ENCODE results near the gene SLC39A8. TPM values are rescaled to one million over a fixed set of nuclear protein-coding genes. Genes with fewer than 3 reads are reported as not detected.
"Not testable (repeated sequence)": the region's sequence is repeated elsewhere in the genome, so short reads cannot be mapped to it uniquely, and the experiment has no call there.

SLC39A8 gene
- 10 to 100 TPM; 84.1 to 87.8 TPM for total RNA-seq

GRCh38 chr4:102344954-102345794 is at the start of gene SLC39A8:
Gene SLC39A8 (minus strand): TSS chr4:102345482. CDS start chr4:102344662, 820 bp downstream.
- ChIA-PET POLR2A (interaction anchor here (0.6 to 1.0 kb wide), 7 partner anchors 37 to 674 kb away, joined by 3 to 4 read pairs (median 3); partner anchors contain the start of genes CISD2 and MANBA), CTCF (interaction anchor here (0.7 to 1.9 kb wide), 4 partner anchors 30 to 85 kb away, joined by 3 to 13 read pairs (median 3); no protein-coding TSS in a partner anchor)

GRCh38 chr4:102392033-102392744 is 46.9 kb upstream of the SLC39A8 start:
- ChIA-PET CTCF (interaction anchor here (0.6 to 1.0 kb wide), 2 partner anchors 47 to 134 kb away, joined by 3 read pairs; no protein-coding TSS in a partner anchor), POLR2A (no interaction called here)

GRCh38 chr4:102390438-102390837 is 45.2 kb upstream of the SLC39A8 start:
- ChIA-PET POLR2A (interaction anchor here (0.8 to 0.9 kb wide), 3 partner anchors 21 to 45 kb away, joined by 3 read pairs; partner anchors contain the start of gene SLC39A8), CTCF (interaction anchor here (0.7 kb wide), 1 partner anchor 44 kb away, joined by 3 read pairs; no protein-coding TSS in a partner anchor)

- POLR2A ChIA-PET: no interaction called here
- CTCF ChIA-PET: no interaction called here
Measured at GRCh38 chr4:102388611-102389010, 43.3 kb upstream of the SLC39A8 start.

- POLR2A ChIA-PET: no interaction called here
Measured at GRCh38 chr4:102387552-102388150, 42.4 kb upstream of the SLC39A8 start.

GRCh38 chr4:102386966-102387365 is 41.7 kb upstream of the SLC39A8 start:
- CTCF ChIA-PET: no interaction called here
- POLR2A ChIA-PET: no interaction called here

More at GRCh38 chr4:102387552-102388150, 42.4 kb upstream of the SLC39A8 start:
- CTCF ChIA-PET: no interaction called here

GRCh38 chr4:102380253-102380652 is 35.0 kb upstream of the SLC39A8 start:
- POLR2A ChIA-PET, CTCF ChIA-PET: not testable (repeated sequence)

GRCh38 chr4:102362922-102363432 is 17.7 kb upstream of the SLC39A8 start:
- ChIA-PET CTCF (no interaction called here), POLR2A (no interaction called here)

GRCh38 chr4:102358128-102358527 is 12.8 kb upstream of the SLC39A8 start:
- ChIA-PET POLR2A (no interaction called here), CTCF (no interaction called here)

- POLR2A ChIA-PET, CTCF ChIA-PET: not testable (repeated sequence)
Measured at GRCh38 chr4:102357637-102358036, 12.4 kb upstream of the SLC39A8 start.

GRCh38 chr4:102356562-102357202 is 11.4 kb upstream of the SLC39A8 start:
- ChIA-PET CTCF (no interaction called here), POLR2A (no interaction called here)

GRCh38 chr4:102355748-102356147 is 10.5 kb upstream of the SLC39A8 start:
- CTCF ChIA-PET: no interaction called here
- POLR2A ChIA-PET: no interaction called here

GRCh38 chr4:102354671-102355454 is 9.6 kb upstream of the SLC39A8 start:
- ChIA-PET CTCF (no interaction called here), POLR2A (no interaction called here)

- ChIA-PET POLR2A (no interaction called here), CTCF (interaction anchor here (1.0 kb wide), 1 partner anchor 31 kb away, joined by 3 read pairs; no protein-coding TSS in a partner anchor)
Measured at GRCh38 chr4:102352781-102353180, 7.5 kb upstream of the SLC39A8 start.

GRCh38 chr4:102350634-102351033 is 5.4 kb upstream of the SLC39A8 start:
- POLR2A ChIA-PET: no interaction called here
- CTCF ChIA-PET: no interaction called here

GRCh38 chr4:102348701-102349100 is 3.4 kb upstream of the SLC39A8 start:
- CTCF ChIA-PET: no interaction called here
- POLR2A ChIA-PET: no interaction called here

- ChIA-PET CTCF (interaction anchor here (1.0 to 1.9 kb wide), 2 partner anchors 44 to 85 kb away, joined by 3 to 13 read pairs; no protein-coding TSS in a partner anchor), POLR2A (interaction anchor here (0.5 to 0.9 kb wide), 3 partner anchors 45 to 523 kb away, joined by 3 to 5 read pairs (median 3); partner anchors contain the start of gene CISD2)
Measured at GRCh38 chr4:102345795-102346100, 466 bp upstream of the SLC39A8 start.

- POLR2A ChIA-PET: interaction anchor here (0.9 to 1.0 kb wide), 3 partner anchors 36 to 674 kb away, joined by 3 to 4 read pairs (median 3); partner anchors contain the start of gene MANBA
- CTCF ChIA-PET: interaction anchor here (0.7 to 1.9 kb wide), 3 partner anchors 30 to 86 kb away, joined by 3 to 13 read pairs (median 3); no protein-coding TSS in a partner anchor
Measured at GRCh38 chr4:102344520-102344953, 745 bp downstream of the SLC39A8 start.
